ENCODE data around the gene C1orf115. TPM values are rescaled to one million over a fixed set of nuclear protein-coding genes. Genes with fewer than 3 reads are reported as not detected.
"Not testable (repeated sequence)": the region's sequence is repeated elsewhere in the genome, so short reads cannot be mapped to it uniquely, and the experiment has no call there.

The C1orf115 gene
- total RNA-seq: 1.1 TPM

- peak; percentile 60 to 79 (median 73) for DNase-seq (ENCODE audit: low read depth in 2 of 3, low spot score in 2 of 3)
Measured at GRCh38 chr1:220690140-220691052, at the start of gene C1orf115. Gene C1orf115, plus strand, starts transcription at chr1:220690363. Its CDS starts 40 bp downstream, at chr1:220690403.

GRCh38 chr1:220642285-220642684 is 47.9 kb upstream of the C1orf115 start:
- no peak for DNase-seq (ENCODE audit: low read depth in 2 of 3, low spot score in 2 of 3)

GRCh38 chr1:220652995-220653394 is 37.2 kb upstream of the C1orf115 start:
- no peak for DNase-seq (ENCODE audit: low read depth in 2 of 3, low spot score in 2 of 3)

- DNase-seq (ENCODE audit: low read depth in 2 of 3, low spot score in 2 of 3): no peak
Measured at GRCh38 chr1:220655509-220655908, 34.7 kb upstream of the C1orf115 start.

- no peak for DNase-seq (ENCODE audit: low read depth in 2 of 3, low spot score in 2 of 3)
Measured at GRCh38 chr1:220655961-220656740, 34.0 kb upstream of the C1orf115 start.

GRCh38 chr1:220666349-220666748 is 23.8 kb upstream of the C1orf115 start:
- DNase-seq (ENCODE audit: low read depth in 2 of 3, low spot score in 2 of 3): no peak

- no peak for DNase-seq (ENCODE audit: low read depth in 2 of 3, low spot score in 2 of 3)
Measured at GRCh38 chr1:220669005-220669404, 21.2 kb upstream of the C1orf115 start.

- DNase-seq (ENCODE audit: low read depth in 2 of 3, low spot score in 2 of 3): no peak
Measured at GRCh38 chr1:220670365-220670764, 19.8 kb upstream of the C1orf115 start.

- DNase-seq (ENCODE audit: low read depth in 2 of 3, low spot score in 2 of 3): no peak
Measured at GRCh38 chr1:220673921-220674320, 16.2 kb upstream of the C1orf115 start.

GRCh38 chr1:220677251-220677650 is 12.9 kb upstream of the C1orf115 start:
- DNase-seq (ENCODE audit: low read depth in 2 of 3, low spot score in 2 of 3): no peak

GRCh38 chr1:220680085-220680687 is 10.0 kb upstream of the C1orf115 start:
- DNase-seq (ENCODE audit: low read depth in 2 of 3, low spot score in 2 of 3): peak; percentile 6 to 56 (median 31)

- DNase-seq (ENCODE audit: low read depth in 2 of 3, low spot score in 2 of 3): peak in 1 of 3 donors; percentile 17
Measured at GRCh38 chr1:220681220-220681880, 8.8 kb upstream of the C1orf115 start.

- no peak for DNase-seq (ENCODE audit: low read depth in 2 of 3, low spot score in 2 of 3)
Measured at GRCh38 chr1:220682901-220683576, 7.1 kb upstream of the C1orf115 start.

GRCh38 chr1:220683716-220684115 is 6.4 kb upstream of the C1orf115 start:
- not testable (repeated sequence) for DNase-seq (ENCODE audit: low read depth in 2 of 3, low spot score in 2 of 3)

GRCh38 chr1:220684890-220685289 is 5.3 kb upstream of the C1orf115 start:
- DNase-seq (ENCODE audit: low read depth in 2 of 3, low spot score in 2 of 3): no peak

GRCh38 chr1:220685879-220686278 is 4.3 kb upstream of the C1orf115 start:
- no peak for DNase-seq (ENCODE audit: low read depth in 2 of 3, low spot score in 2 of 3)

GRCh38 chr1:220687809-220688208 is 2.4 kb upstream of the C1orf115 start:
- no peak for DNase-seq (ENCODE audit: low read depth in 2 of 3, low spot score in 2 of 3)

- no peak for DNase-seq (ENCODE audit: low read depth in 2 of 3, low spot score in 2 of 3)
Measured at GRCh38 chr1:220689666-220690065, 497 bp upstream of the C1orf115 start.

- DNase-seq (ENCODE audit: low read depth in 2 of 3, low spot score in 2 of 3): no peak
Measured at GRCh38 chr1:220691053-220691684, 1.0 kb downstream of the C1orf115 start.

Measured in hematopoietic multipotent progenitor cell (in vitro differentiated cells).